HepG2 (cell line): ENCODE data around the gene PRDM8. TPM values are rescaled to one million over a fixed set of nuclear protein-coding genes. Genes with fewer than 3 reads are reported as not detected.

Experiments
- ATAC-seq: fragments of 200-7000 bp; cut with Tn5 transposase; 3 replicates; pipeline ENCODE4 v1.9.1; 2020; ENCODE audit warnings: mild to moderate bottlenecking, moderate library complexity
- BruUV-seq: library from RNA; stranded (reverse); fragments of 400-500 nt; replicated peaks from 2 replicates; lab custom pipeline; 2021; lab: Mats Ljungman, UMichigan
- CTCF ChIA-PET: fragments of 300-600 bp; formaldehyde crosslinking; extraction: SDS; loops from one replicate; lab custom pipeline; 2021; ENCODE audit warnings: low total read pairs, inconsistent platforms, low intra/inter-chr PET ratio; lab: Yijun Ruan, JAX
- POLR2A ChIA-PET: fragments of 350-600 bp; sonication (Branson Sonifier 250); formaldehyde crosslinking; loops from one replicate; lab custom pipeline; 2020; ENCODE audit warnings: antibody characterized with exemption, inconsistent platforms; lab: Yijun Ruan, JAX
- DNase-seq: peaks from one replicate; pipeline ENCODE4 v3.0.0-alpha.2; 2015; ENCODE audit warnings: low spot score
- FAIRE-seq: peaks from 3 replicates; lab custom pipeline; 2011; peaks lifted over from hg19 to GRCh38; lab: Jason Lieb, UNC
- H2AFZ ChIP-seq: one replicate; pipeline ENCODE4 v1.6.1; 2011; ENCODE audit warnings: low read length, inconsistent platforms
- H3K27ac ChIP-seq: fragments of 300-600 bp; 3 replicates; pipeline ENCODE4 v1.8.0; 2011; ENCODE audit warnings: mixed run types, mild to moderate bottlenecking, mixed read lengths, low read length, inconsistent platforms; ENCODE audit not compliant: insufficient read depth; ENCODE audit errors: extremely low read length
- H3K27me3 ChIP-seq, 2 experiments: fragments of 200-600 bp in 1 of 2; 2 replicates in 1 of 2; 3 replicates in 1 of 2; pipeline versions ENCODE4 v1.6.0 to v1.8.0; 2011; ENCODE audit warnings: low read length in 2 of 2, mild to moderate bottlenecking in 2 of 2, moderate library complexity in 2 of 2, inconsistent platforms in 1 of 2; ENCODE audit not compliant: insufficient read depth in 2 of 2, control insufficient read depth in 1 of 2
- H3K36me3 ChIP-seq, 2 experiments: fragments of 200-600 bp in 1 of 2; replicated peaks in 1 of 2; 2 replicates in 1 of 2; 3 replicates in 1 of 2; pipeline versions ENCODE4 v1.5.1 to v1.8.0; 2011; ENCODE audit warnings: low read length in 2 of 2, inconsistent platforms in 1 of 2; ENCODE audit not compliant: insufficient read depth in 2 of 2, control insufficient read depth in 1 of 2
- H3K4me1 ChIP-seq: 2 replicates; pipeline ENCODE4 v1.5.1; 2012; ENCODE audit warnings: low read length, inconsistent platforms; ENCODE audit not compliant: insufficient read depth
- H3K4me2 ChIP-seq: 2 replicates; pipeline ENCODE4 v1.6.0; 2011; ENCODE audit warnings: low read depth, low read length, inconsistent platforms
- H3K4me3 ChIP-seq, 3 experiments: fragments of 200-600 bp in 1 of 3; sonication (generic), shearing (Covaris generic) in 1 of 3; replicated peaks in 1 of 3; 2 replicates each; pipeline ENCODE4 v1.5.1; 2011 to 2016; ENCODE audit warnings: low read length in 3 of 3, inconsistent platforms in 2 of 3, low read depth in 2 of 3, mild to moderate bottlenecking in 2 of 3, control low read depth in 1 of 3, mixed read lengths in 1 of 3; ENCODE audit not compliant: insufficient read depth in 1 of 3
- H3K79me2 ChIP-seq: one replicate; pipeline ENCODE4 v1.6.1; 2011; ENCODE audit warnings: low read length, inconsistent platforms; ENCODE audit not compliant: insufficient read depth
- H3K9ac ChIP-seq: 2 replicates; pipeline ENCODE4 v1.6.0; 2011; ENCODE audit warnings: mild to moderate bottlenecking, low read depth, low read length, inconsistent platforms; ENCODE audit not compliant: insufficient read depth
- H3K9me3 ChIP-seq: 2 replicates; pipeline ENCODE4 v1.5.1; 2012; ENCODE audit warnings: mild to moderate bottlenecking, low read length
- H4K20me1 ChIP-seq: 2 replicates; pipeline ENCODE4 v1.6.0; 2011; ENCODE audit warnings: inconsistent platforms, mild to moderate bottlenecking, low read length, moderate library complexity; ENCODE audit not compliant: insufficient read depth
- CCAR2 ChIP-seq: fragments of 200-400 bp; formaldehyde crosslinking; optimal IDR thresholded peaks from 2 replicates; pipeline ENCODE3; 2018; ENCODE audit warnings: low read depth, mild to moderate bottlenecking, low read length, moderate library complexity
- FIP1L1 ChIP-seq: fragments of 200-400 bp; formaldehyde crosslinking; IDR thresholded peaks from 2 replicates; pipeline ENCODE4 v1.6.1; 2018; ENCODE audit warnings: low read depth, mild to moderate bottlenecking, low read length, moderate library complexity, borderline replicate concordance; ENCODE audit not compliant: insufficient read depth
- IKZF1 ChIP-seq: fragments of 450-650 bp; IDR thresholded peaks from 2 replicates; pipeline ENCODE4 v1.7.1; 2016
- KDM6A ChIP-seq: IDR thresholded peaks from 2 replicates; pipeline ENCODE4 v1.6.1; 2016; ENCODE audit warnings: low read depth
- RELA ChIP-seq: sonication (generic); formaldehyde crosslinking; IDR thresholded peaks from 2 replicates; pipeline ENCODE4 v1.4.0; 2020; ENCODE audit warnings: missing genetic modification reagents
- RFX1 ChIP-seq: fragments of 450-650 bp; IDR thresholded peaks from 2 replicates; pipeline ENCODE4 v1.6.1; 2017
- SMAD3 ChIP-seq: sonication (generic); formaldehyde crosslinking; IDR thresholded peaks from 2 replicates; pipeline ENCODE4 v1.4.0; 2020; ENCODE audit warnings: missing genetic modification reagents
- TCF7 ChIP-seq: sonication (generic); IDR thresholded peaks from 2 replicates; pipeline ENCODE4 v1.6.1; 2016; ENCODE audit warnings: antibody characterized with exemption, low read depth
- THYN1 ChIP-seq: sonication (generic); formaldehyde crosslinking; IDR thresholded peaks from 2 replicates; pipeline ENCODE4 v1.8.1; 2023; ENCODE audit warnings: low read depth, mild to moderate bottlenecking, moderate library complexity, missing genetic modification reagents, borderline replicate concordance
- U2AF1 ChIP-seq: fragments of 200-400 bp; formaldehyde crosslinking; optimal IDR thresholded peaks from 2 replicates; pipeline ENCODE3; 2017; ENCODE audit warnings: mild to moderate bottlenecking, low read depth, low read length
- ZNF567 ChIP-seq: sonication (generic); formaldehyde crosslinking; IDR thresholded peaks from 2 replicates; pipeline ENCODE4 v1.8.1; 2023; ENCODE audit warnings: mild to moderate bottlenecking, missing genetic modification reagents, borderline replicate concordance
- ZNF652 ChIP-seq: IDR thresholded peaks from 2 replicates; pipeline ENCODE4 v1.6.1; 2016; ENCODE audit warnings: low read depth, borderline replicate concordance
- ZSCAN25 ChIP-seq: sonication (generic); formaldehyde crosslinking; IDR thresholded peaks from 2 replicates; pipeline ENCODE4 v1.8.0; 2022; ENCODE audit warnings: mild to moderate bottlenecking, missing genetic modification reagents
- WGBS: methylation state at CpG from one replicate; pipeline ENCODE4 v1.1.6; 2017; ENCODE audit warnings: low lambda C conversion rate; 5-methylcytosine and 5-hydroxymethylcytosine counted together
- in situ Hi-C: cut with HindIII; loops from 2 replicates; pipeline ENCODE4 v1.10.0; 2017; ENCODE audit warnings: low pct_unique_long_range_greater_than_20kb; ENCODE audit not compliant: extremely low pct_ligation_motif_present
- intact Hi-C: fragments of 100-400 bp; cut with micrococcal nuclease; formaldehyde crosslinking; loops from one replicate; pipeline ENCODE4 v1.10.0; 2022; ENCODE audit not compliant: unreplicated experiment
- polyA plus RNA-seq, 8 experiments: library from polyadenylated mRNA; depleted of rRNA in 3 of 8; stranded (reverse) in 7 of 8; unstranded in 1 of 8; fragments of >200 nt; fragmentation: Illumina TruSeq in 4 of 8; extraction: Trizol in 4 of 8; gene quantifications; 2 replicates each; pipeline versions ENCODE4 v1.2.1 to v1.2.3, GENCODE V29; 2011 to 2016; ENCODE audit warnings: low read depth in 4 of 8, missing spikeins in 1 of 8, mixed read lengths in 1 of 8; ENCODE audit not compliant: insufficient read depth in 1 of 8
- total RNA-seq, 5 experiments: library from RNA; depleted of rRNA; stranded (reverse); fragments of >200 nt; fragmentation: Illumina TruSeq; extraction: Trizol; gene quantifications; 2 replicates each; pipeline ENCODE4 v1.2.3, GENCODE V29; 2016; ENCODE audit warnings: low read depth in 1 of 5
- TF ChIP-seq, protein P1 (sequence below): sonication (generic); formaldehyde crosslinking; IDR thresholded peaks from 2 replicates; pipeline ENCODE4 v1.8.1; 2023; ENCODE audit warnings: mild to moderate bottlenecking, inconsistent platforms, moderate library complexity, missing genetic modification reagents, borderline replicate concordance
- TF ChIP-seq, protein P2 (sequence below): fragments of 450-650 bp; IDR thresholded peaks from 2 replicates; pipeline ENCODE4 v1.6.1; 2016

Gene PRDM8
- total and polyA plus RNA-seq, 2 of the 13 experiments (the other 11 are each of a cell fraction or from before 2014, with no cell fraction given): 0.09 TPM; not detected in 1

DNA sequence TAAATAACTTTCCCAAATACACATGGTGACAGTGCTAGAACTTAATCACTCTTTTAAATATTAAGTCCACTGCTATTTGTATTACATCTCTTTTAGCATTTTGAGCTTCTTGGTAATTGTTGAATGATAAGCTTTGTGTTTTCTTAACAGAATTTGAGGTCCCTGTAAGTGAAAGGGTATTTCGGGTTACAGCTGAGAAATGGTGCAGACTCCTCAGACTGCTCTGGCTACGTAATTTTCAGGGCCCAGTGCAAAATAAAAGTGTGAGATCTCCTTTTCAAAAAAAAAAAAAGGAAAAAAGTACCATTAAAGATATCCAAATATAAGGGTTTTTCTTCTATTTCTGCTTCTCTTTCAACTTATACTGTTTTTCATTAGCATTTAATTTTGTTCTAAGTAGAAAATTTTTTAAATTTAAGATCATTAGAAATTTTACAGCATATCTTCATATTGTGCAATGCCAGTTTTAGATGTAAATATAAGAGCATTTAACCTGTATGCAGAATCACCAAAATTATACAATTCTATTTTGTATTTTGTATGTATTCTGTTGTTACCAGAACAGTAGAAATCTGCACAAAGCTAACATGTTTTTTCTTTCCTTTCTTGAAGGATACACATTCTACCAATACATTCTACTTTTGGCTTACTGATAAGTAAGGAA lies 35.5 kb downstream of the PRDM8 start:
- Histone ChIP-seq H3K9ac (no peak overlapping the region), H4K20me1 (no peaks in the 10 kb centered on the region), H3K79me2 (no peaks in the 10 kb centered on the region), H3K4me1 (no peaks in the 10 kb centered on the region), H3K27ac (no peak overlapping the region), H3K4me2 (no peak overlapping the region), H3K9me3 (no peaks in the 10 kb centered on the region), H3K36me3 (no peaks in the 10 kb centered on the region), H3K4me3 (no peak overlapping the region), H3K27me3 (no peaks in the 10 kb centered on the region), H2AFZ (no peak overlapping the region)
- no peak for FAIRE-seq
- TF ChIP-seq ZNF652 (no peak), RELA (CRISPR knock-in tag) (no peak), SMAD3 (CRISPR knock-in tag) (no peak)
- ATAC-seq: no peak
- DNase-seq: no peak
- 0% methylated on average over 2 of the region's 2 CpGs for WGBS
- CTCF ChIA-PET: no interaction called here
- no TSS peak for BruUV-seq
- intact Hi-C loops (no loop called here), in situ Hi-C loops (no loop called here)
- POLR2A ChIA-PET: no interaction called here

DNA sequence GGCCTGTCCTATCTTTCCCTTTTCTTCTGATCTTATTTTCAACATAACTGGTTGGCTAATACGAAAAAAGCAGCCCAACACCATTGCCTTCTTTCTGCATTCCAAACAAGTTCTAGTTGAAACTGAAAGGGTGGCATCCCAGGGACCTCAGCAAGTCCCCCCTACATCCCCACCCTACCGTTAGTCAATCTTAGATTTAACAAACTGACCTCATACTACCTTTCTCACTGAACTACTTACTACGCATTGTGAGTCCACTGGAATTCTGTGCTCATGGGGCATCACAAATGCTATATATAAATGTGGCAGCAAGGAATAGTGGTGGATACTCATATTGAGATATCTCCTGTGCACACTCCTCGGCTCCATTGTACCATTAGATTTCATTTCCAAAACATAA lies 36.1 kb downstream of the PRDM8 start:
- ChIA-PET POLR2A (no interaction called here), CTCF (no interaction called here)
- FAIRE-seq (no peak), ATAC-seq (no peak), DNase-seq (no peak)
- no peak for TF ChIP-seq ZNF567 (CRISPR knock-in tag)
- TF ChIP-seq, protein P1, sequence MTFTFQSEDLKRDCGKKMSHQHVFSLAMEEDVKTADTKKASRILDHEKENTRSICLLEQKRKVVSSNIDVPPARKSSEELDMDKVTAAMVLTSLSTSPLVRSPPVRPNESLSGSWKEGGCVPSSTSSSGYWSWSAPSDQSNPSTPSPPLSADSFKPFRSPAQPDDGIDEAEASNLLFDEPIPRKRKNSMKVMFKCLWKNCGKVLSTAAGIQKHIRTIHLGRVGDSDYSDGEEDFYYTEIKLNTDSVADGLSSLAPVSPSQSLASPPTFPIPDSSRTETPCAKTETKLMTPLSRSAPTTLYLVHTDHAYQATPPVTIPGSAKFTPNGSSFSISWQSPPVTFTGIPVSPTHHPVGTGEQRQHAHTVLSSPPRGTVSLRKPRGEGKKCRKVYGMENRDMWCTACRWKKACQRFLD (CRISPR knock-in tag): no peak
- TF ChIP-seq TCF7: no peak
- TF ChIP-seq IKZF1: no peak
- TF ChIP-seq, protein P2, sequence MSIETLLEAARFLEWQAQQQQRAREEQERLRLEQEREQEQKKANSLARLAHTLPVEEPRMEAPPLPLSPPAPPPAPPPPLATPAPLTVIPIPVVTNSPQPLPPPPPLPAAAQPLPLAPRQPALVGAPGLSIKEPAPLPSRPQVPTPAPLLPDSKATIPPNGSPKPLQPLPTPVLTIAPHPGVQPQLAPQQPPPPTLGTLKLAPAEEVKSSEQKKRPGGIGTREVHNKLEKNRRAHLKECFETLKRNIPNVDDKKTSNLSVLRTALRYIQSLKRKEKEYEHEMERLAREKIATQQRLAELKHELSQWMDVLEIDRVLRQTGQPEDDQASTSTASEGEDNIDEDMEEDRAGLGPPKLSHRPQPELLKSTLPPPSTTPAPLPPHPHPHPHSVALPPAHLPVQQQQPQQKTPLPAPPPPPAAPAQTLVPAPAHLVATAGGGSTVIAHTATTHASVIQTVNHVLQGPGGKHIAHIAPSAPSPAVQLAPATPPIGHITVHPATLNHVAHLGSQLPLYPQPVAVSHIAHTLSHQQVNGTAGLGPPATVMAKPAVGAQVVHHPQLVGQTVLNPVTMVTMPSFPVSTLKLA: no peak
- no peak for TF ChIP-seq SMAD3 (CRISPR knock-in tag)
- TF ChIP-seq KDM6A (CRISPR knock-in tag): no peak
- no peak for TF ChIP-seq THYN1 (CRISPR knock-in tag)
- TF ChIP-seq FIP1L1: no peak
- TF ChIP-seq CCAR2: no peak
- no peak for TF ChIP-seq ZSCAN25
- no peak for TF ChIP-seq U2AF1
- TF ChIP-seq RFX1: no peak
- Histone ChIP-seq H3K79me2 (no peaks in the 10 kb centered on the region), H3K9me3 (no peaks in the 10 kb centered on the region), H3K27ac (no peak overlapping the region), H2AFZ (no peak overlapping the region), H3K4me1 (no peaks in the 10 kb centered on the region), H3K36me3 (no peaks in the 10 kb centered on the region), H3K4me2 (no peak overlapping the region), H4K20me1 (no peaks in the 10 kb centered on the region), H3K4me3 (no peak overlapping the region), H3K27me3 (no peaks in the 10 kb centered on the region), H3K9ac (no peak overlapping the region)
- no TSS peak for BruUV-seq
- WGBS: 0% methylated on average over 4 of the region's 4 CpGs
- intact Hi-C loops (no loop called here), in situ Hi-C loops (no loop called here)
